HG02885 (cell line): ENCODE data around the gene CFAP221.

Experiments used
- ATAC-seq: cut with Tn5 transposase; IDR thresholded peaks from one replicate; pipeline ENCODE4 v1.9.1; 2021; ENCODE audit warnings: mild to moderate bottlenecking; ENCODE audit not compliant: unreplicated experiment, poor library complexity

The CFAP221 gene

GRCh38 chr2:119674711-119675500 lies 130.7 kb downstream of the CFAP221 start:
- no peak for ATAC-seq

- no peak for ATAC-seq
Measured at GRCh38 chr2:119678021-119678656, 133.9 kb downstream of the CFAP221 start.

GRCh38 chr2:119679526-119679837 lies 135.2 kb downstream of the CFAP221 start:
- no peak for ATAC-seq

GRCh38 chr2:119679846-119680245 lies 135.6 kb downstream of the CFAP221 start:
- no peak for ATAC-seq

- no peak for ATAC-seq
Measured at GRCh38 chr2:119680457-119681202, 136.4 kb downstream of the CFAP221 start.

- no peak for ATAC-seq
Measured at GRCh38 chr2:119681203-119681867, 137.1 kb downstream of the CFAP221 start.

- ATAC-seq: no peak
Measured at GRCh38 chr2:119681868-119682220, 137.6 kb downstream of the CFAP221 start.

- ATAC-seq: no peak
Measured at GRCh38 chr2:119682578-119682977, 138.3 kb downstream of the CFAP221 start.

GRCh38 chr2:119683074-119683712 lies 138.9 kb downstream of the CFAP221 start:
- no peak for ATAC-seq

- no peak for ATAC-seq
Measured at GRCh38 chr2:119683713-119684443, 139.6 kb downstream of the CFAP221 start.

- no peak for ATAC-seq
Measured at GRCh38 chr2:119684518-119684917, 140.3 kb downstream of the CFAP221 start.

GRCh38 chr2:119688616-119689015 lies 144.4 kb downstream of the CFAP221 start:
- ATAC-seq: no peak

- no peak for ATAC-seq
Measured at GRCh38 chr2:119689218-119689617, 145.0 kb downstream of the CFAP221 start.

- no peak for ATAC-seq
Measured at GRCh38 chr2:119691189-119691588, 146.9 kb downstream of the CFAP221 start.

GRCh38 chr2:119691651-119692245 lies 147.5 kb downstream of the CFAP221 start:
- ATAC-seq: no peak

- ATAC-seq: no peak
Measured at GRCh38 chr2:119692310-119692709, 148.1 kb downstream of the CFAP221 start.

- no peak for ATAC-seq
Measured at GRCh38 chr2:119692954-119693353, 148.7 kb downstream of the CFAP221 start.

- no peak for ATAC-seq
Measured at GRCh38 chr2:119693567-119693966, 149.3 kb downstream of the CFAP221 start.

- no peak for ATAC-seq
Measured at GRCh38 chr2:119693967-119694366, 149.7 kb downstream of the CFAP221 start.
